ENCODE results near the gene SRGAP3.

The SRGAP3 gene

DNA sequence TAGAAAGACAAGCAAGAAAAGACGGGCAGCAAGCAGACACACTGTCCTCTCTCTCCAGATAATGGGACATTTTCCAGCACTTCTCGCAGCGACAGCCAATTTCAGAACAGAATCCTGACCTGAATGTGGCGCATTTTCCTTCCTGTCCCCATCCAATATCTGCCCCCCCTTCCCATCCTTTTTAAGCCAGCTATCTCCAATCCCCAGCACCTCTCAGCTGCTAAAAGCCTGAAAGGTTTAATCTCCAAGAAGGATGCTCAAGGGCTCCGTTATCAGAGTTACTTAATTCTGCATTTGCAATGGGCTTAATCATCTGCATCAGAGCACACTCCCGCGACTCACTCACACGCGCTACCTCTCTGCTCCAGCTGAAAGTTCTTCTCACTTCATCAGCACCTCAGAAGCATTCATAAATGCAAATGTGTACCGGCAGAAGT is 50.5 kb downstream of the SRGAP3 start:
- DNase-seq = no peak

DNA sequence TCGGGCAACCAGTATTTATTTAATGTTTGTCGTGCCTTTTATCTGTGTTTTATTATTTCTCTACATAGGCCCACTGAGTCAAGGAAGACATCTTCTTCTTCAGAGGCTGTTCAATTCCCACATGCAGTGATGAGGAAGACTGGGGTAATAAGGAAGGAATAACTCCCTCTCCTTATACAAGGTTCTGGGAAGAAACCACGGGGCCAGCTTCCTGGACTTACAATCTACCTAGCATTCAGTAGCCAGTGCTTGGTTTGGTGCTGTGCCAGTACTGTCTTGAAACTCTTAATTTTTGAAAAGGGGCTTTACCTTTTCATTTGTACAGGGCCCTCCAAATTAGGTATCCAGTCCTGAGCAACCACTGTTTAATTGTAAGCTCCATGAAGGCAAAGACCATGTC is 51.2 kb downstream of the SRGAP3 start:
- DNase-seq = no peak

DNA sequence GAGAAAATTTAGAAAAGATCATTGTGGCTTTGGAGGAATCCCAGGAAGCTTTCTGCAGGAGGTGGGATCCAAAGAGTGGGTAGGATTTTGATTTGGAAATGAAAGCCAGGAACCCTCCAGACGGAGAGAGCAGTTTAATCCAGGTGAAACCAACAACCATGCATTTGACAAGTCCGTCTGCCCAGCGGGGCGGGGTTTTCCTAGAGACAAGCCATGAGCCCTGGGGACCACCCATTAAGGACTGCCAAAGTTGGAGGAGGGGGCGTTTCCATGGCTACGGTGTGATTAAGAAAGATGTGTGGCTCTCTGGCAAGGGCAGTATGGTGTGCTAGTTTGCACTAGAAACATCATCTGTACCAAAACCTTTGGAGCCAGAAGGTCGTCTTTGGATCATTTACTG is 53.4 kb downstream of the SRGAP3 start:
- no peak for DNase-seq

DNA sequence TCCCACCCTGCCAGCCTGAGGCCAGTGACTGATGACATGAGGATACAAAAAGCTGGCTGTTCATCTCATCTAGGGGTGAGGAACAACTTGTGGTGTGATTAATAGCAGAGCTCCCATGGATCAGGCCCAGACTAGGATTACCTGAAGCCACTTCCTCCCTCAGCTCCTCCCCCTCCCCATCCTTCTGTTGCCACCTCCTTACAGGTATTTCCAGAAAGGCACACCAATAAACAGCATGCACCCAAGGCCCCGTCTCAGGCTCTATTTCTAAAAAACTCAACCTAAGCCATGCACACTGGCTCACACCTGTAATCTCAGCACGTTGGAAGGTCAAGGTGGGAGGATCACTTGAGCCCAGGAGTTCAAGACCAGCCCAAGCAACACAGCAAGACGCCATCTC is 54.1 kb downstream of the SRGAP3 start:
- DNase-seq = no peak

DNA sequence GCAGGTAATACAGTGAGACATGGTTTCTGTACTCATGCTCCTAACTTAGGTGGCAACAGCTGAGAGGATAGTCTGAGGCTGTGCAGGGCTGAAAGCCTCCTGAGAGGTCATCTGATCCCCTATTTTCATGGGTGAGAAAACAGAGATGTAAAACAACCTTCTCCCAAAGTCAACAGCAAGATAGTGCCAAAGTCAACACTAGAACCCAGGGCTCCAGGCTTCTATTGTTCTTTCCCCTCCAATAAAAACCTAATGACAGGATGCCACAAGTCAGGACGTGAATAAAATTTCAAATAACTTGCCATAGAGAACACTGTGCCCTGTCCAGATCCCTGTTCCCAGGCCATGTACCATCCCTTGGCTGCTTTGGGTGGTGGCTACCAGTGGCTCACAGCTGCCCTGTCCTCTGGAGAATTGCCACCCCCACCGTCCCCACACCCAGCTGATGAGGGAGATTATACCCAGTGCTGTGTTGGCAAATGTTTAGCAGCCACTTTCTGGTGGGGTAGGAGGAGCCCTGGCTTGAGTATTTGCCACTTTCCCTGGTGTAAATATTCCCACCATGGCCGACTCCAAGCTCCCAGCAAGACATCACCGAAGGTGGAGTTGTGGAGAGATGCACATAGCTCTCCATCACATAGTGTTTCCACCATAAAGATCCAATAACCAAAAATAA is 54.8 kb downstream of the SRGAP3 start:
- no peak for DNase-seq

DNA sequence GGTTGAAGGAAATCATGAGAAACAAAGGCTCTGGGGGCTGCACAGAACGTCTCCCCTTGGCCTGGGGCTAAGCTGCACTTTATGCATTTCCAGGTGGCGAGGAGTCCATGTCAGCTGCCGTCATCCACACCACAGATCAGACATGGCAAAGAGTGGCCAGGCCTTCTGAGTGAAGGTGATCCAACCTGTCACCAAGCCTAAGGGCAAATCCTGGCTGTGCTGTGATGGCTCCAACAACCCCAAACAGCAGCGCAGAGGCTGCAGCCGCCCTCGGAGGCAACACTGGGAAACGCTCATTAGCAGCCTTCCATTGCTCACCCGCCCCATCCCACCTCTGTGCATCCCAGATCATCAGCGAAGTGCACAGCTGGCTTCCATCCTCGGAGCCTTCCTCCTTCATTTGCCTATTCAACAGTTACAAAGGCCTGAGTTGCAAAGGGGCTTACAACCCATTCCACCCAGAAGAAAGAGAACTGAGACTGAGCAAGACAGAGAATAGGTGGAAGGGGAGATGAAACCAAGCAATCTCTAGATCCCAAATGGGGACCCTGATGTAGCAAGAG is 55.7 kb downstream of the SRGAP3 start:
- no peak for DNase-seq

DNA sequence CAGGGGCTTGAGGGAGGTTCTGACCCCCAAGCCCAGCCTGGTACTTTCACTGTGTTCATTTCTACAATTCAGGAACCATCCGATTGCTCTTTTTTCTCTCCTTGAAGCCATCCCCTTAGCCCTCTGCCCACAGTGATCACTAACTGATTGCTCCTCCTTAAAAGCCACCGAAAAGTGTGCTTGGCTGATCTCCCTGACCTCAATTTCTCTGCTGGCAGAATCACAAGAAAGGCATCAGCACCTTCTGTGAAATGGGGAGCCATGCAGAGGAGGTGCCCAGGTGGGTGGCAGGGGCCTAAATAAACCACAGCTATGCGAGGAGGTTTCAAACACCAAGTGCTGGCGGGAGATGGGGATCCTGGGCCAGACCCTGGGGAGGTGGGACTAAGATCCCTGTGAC is 56.2 kb downstream of the SRGAP3 start:
- no peak for DNase-seq

DNA sequence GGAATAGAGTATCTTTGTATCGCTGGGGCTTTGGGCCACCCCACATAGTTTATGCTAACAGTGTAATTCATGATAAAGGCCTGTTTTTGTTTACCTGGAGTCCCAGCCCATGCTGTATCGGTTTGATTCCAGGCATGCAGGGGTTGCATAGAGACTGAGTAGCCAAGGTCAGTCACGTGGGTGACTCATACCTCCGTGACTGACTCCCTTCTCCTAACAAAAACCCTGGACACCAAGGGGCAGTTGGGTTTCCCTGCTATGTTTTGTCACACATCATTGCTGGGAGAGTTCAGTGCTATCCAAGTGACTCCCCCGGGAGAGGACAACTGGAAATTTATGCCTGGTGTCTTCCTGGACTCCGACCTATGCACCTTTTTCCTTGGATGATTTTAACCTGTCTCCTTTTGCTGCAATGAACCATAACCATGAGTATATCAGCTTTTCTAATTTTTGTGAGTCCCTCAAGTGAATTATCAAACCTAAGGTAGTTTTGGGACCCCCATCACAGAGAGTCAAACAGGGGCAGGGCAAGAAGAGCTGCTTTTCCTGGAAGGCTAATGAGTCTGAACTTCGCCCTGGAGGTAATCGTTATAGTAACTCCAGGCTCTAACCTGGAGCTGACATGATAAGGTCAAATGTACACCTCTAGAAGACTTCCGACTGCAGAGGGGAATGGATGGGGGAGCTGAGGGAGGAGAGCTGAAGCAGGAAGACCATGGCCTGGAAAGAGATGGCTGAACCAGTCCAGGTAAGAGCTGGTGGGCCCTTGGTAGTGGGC is 57.0 kb downstream of the SRGAP3 start:
- DNase-seq = no peak

DNA sequence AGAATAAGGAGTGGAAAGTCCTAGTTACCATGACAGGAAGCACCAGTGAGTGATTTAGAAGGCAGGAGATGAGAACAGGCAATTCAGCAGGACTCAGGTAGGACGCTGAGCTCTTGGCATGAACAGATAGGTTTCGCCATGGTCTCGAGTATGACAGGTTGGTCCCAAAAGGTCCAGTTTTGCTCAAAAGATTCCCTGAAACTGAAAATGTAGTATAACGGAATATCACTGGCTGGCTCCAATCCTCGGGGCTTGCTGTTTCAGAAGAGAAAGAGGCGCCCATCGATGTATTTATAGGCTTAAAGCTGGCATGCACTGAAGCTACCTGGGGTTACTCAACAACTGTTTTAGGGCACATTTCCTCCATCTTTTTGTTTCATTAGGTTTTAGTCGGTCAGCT is 59.2 kb downstream of the SRGAP3 start:
- no peak for DNase-seq

DNA sequence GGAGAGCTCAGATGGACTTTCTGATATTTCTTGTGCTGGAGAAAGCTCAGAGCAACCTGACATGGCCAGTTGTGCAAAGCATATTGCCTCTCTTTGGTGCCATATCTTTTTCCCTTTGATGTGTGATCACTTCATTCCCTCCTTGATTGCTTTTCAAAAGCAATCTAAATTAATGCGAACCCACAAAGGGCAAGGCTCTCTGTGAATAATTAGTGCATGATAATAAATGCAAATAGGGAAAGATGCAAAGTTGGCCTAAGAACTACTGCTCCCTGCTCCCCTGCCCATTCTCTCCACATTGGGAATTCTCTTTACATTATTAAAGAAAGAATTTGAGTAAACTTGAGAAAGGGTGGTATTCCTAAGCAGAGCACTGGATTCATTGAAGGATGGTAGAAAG is 60.9 kb downstream of the SRGAP3 start:
- DNase-seq = no peak

DNA sequence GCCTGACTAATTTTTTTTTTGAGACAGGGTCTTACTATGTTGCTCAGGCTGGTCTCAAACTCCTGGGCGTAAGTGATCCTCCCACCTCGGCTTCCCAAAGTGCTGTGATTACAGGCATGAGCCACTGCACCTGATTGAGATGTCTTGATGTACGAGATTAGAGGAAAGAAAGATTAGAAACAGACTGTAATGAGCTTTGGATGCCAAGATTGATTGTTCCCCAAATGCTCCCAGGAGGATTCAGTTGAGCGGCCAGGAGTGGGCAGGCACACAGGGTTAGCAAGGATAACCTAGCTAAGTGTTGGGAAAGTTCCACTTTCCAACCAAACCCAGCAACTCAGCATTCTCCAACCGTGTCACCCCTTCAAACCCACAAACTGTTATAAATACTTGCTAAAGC is 63.7 kb downstream of the SRGAP3 start:
- DNase-seq = no peak

DNA sequence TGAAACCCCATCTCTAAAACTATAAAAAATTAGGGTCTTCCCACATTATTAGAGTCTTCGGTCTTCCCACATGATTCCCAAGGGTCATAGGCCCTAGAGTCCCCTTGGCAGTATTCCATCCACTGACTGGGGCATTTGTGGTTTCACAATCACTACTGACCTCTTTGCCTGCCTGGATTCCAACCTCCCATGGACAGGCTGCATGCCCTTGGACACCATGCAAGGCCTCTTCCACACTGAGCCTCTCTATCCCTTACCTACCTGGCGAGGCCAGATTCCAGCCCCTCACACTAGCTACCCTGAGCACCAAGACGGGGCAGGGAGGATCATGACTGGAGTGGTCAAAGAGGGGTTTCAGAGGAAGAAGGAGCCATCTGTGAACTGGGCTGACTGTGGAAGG is 64.4 kb downstream of the SRGAP3 start:
- no peak for DNase-seq

DNA sequence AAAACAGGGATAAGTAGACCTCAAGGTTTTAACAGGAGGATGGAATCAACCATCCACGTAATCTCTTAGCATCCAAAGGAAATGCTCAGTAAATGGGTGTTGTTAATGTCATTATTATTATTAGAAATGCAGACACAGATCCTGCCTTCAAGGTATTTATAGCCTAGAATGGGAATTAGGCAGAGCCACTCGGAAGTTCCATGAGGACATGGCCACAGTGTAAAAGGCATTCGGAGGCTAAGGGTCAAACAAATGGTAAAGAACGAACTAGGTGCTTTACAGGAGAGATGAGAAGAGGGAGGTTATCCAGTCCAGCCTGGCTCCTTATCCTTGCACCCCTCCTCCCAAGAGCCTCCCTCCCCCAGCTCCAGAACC is 65.0 kb downstream of the SRGAP3 start:
- DNase-seq = no peak

DNA sequence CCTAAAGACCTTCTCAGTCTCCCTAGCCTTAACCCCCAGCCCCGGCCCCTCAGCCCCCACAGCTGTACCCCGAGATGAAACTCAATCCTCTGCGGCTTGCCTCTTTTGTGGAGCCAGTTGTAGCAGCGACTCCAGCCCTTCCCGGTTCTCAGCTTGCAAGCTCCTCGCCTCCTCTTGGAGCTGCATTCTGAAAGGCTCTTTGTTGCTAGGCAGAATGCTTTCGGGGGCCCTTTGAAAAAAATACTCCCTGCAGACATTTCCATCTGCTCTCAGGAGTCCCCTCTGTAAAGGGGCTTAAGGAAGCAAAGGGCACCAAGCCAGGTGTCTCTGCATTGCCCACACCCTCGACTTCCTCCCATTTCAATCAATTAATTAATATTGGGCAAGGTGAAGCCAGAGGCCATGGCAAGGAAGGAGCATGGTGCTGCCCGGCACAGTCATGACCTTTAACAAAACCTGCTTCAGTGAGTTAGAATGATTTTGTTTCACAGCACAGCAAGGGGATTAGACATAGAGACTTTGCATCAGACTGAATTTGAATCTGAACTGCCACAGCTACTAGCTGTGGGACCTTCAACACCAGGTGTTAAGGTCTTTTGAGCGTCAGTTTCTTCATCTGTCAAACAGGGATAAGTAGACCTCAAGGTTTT is 65.5 kb downstream of the SRGAP3 start:
- no peak for DNase-seq

DNA sequence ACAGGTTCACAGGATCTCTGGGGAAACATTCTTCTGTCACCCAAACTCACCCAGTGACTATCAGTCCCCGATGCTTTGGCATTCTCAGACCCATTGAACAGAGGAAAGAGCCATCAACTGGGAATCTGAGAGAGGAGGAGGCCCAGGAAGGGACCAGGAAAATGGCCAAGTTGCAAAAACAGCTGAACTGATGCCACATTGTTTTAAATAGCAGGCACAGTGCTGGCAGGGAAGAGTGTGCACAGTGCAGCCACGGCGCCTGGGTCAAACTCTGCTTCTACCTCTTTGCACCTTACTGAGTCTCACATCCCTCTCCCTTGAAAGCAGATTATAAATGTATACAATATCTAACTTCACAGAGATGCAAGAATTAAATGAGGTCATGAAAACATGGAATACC is 66.4 kb downstream of the SRGAP3 start:
- DNase-seq = no peak

DNA sequence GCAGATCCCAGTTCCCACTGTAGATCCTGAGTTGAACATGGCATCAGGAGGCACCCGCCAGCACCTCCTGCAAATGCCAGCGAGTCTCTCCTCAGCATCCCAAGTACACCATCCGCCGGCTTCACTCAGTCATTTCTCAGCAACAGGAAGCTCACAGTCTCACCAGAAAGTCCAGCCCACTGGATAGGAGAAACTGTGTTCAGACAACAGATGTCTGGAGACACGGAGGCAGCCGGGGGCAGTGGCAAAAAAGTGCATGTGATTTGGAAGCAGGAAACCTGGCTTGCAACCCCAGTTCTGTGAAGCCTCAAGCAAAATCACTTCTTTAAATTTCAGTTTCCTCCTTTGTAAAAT is 68.7 kb downstream of the SRGAP3 start:
- DNase-seq = no peak

DNA sequence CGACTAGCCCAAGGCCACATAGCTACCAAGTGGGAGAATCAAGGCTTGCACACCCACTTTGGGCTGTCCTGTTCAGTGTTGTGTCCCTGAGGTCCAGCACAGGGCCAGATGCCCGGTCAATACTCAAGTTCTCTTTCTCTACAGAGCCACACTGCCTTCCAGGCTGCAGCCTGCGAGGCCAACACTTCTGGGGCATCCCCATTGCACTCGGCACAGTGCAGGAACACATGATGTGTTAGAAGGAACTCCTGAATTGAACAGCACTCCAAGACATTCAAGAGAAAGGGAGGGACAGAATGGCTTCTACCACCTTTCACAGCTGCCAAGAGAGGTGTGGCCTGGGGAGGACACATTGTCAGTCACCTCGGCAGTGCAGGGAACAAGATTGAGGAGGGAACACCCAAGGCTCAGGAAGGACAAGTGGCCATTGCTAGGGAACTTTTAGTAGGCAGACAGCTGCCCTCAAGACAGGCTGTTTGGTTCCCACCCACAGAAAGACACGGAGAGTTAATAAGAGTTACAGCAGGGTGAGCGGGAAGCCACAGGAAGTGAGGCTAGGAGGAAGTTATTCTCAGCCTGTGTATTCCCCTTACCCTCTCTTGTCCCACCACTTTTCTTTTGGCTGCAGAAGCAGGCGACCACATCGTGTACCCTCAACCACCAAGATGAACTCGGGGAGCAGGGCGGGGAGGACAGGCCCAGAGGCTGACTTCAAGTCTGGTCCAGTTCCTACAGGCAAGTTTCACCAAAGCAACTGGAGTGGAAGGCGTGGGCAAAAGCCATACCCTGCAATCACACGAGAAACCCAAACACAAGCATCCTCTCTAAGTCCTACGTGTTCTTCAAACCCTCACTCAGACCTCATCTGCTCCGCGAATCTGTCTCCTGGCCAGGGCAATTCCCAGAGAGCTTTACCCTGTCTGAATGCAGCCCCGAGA is 69.4 kb downstream of the SRGAP3 start:
- no peak for DNase-seq

DNA sequence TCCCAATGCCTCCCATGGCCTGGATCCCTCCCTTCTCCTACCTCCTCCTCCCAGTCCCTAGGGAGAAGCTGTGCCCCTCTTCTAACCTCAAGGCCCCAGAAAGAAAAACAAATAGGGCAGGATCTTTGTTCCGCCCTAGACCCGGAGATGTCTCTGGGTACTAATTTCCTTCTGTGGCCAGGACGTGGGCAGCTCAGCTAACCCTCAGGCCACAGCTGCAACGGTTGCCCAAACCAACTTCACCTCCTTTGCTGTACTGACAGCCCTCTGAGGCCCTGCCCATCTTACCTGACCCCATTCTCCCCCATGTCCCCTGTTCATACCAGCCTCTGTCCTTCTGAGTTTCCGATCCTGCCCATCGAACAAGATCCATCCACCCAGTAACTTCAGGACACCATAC is 70.7 kb downstream of the SRGAP3 start:
- DNase-seq = no peak

DNA sequence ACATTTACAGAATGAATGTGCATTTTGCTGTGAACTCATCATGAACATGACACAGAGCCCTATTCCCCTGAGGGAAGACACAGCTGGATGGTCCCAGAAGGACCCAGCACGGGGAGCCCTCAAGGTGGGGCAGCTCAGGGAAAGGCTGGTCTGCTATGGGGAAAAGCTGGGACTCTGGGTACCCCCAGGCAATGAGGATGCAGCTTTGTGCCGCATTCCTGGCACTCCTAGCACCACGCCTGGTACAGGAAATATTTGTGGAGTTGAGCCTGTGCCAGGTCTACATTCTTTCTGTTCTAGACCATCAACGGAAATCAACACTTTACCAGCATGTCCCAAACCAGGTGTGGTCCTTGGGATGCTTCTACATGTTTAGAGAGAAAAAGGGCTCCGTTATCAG is 74.0 kb downstream of the SRGAP3 start:
- DNase-seq = no peak

DNA sequence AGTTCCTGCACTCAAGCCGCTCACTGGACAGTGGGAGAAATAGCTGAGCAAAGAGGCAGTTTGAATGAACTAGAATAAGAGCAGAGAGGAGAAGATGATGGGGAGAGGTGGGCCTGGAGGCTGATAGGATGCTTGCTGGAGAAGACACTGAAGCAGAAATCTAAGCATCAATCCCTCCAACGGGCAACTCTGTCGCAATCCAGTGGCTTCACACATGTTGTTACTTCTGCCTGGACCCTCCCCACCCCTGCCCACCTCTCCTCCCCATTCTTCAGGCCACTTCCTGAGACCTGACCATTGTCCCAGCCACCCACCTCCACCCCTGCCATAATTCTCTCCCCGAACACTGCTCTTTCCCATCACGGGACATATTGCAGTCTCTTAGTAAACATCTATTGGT is 76.0 kb downstream of the SRGAP3 start:
- no peak for DNase-seq

DNA sequence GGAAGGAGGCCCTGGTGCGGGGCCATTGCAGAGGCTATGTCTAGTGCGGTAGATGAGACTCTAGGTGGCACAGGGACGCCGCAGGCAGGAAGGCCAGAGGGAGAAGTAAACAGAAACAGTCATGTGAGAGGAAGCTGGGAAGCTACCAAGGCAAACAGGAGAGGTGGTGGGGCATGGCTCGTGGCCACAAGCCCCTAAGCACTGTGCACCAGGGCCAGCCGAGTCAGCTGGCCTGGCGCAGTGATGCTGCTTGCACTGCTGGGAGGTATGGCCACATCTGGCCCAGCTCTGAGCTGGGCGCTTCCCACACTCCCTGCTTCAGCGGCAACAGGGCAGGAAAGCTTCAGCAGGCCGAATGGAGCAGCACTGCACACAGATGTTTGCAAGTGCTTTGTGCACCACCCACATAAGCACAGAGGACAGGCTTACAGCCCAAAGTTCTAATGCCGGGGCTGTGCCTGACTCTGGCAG is 76.6 kb downstream of the SRGAP3 start:
- no peak for DNase-seq

DNA sequence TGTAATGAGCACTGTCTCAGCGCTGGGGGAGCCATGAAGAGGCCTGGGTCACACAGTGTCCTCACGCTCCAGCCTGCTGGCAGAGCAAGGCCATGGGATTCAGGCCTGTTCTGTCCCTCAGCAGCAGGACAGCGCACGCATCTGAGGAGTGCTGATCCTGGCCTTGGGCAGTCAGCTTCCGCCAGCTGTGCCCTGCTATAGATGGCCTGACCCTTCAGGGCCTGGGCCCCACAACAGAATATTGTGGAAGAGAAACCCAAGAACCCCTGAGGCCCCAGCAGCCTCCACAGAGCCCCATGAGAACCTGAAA is 78.6 kb downstream of the SRGAP3 start:
- no peak for DNase-seq
